Right atrium auricular region (tissue), 2 donors: Measurements from ENCODE around the gene ROR2. TPM values are rescaled to one million over a fixed set of nuclear protein-coding genes. Genes with fewer than 3 reads are reported as not detected.

Source experiments
- DNase-seq: peaks from one replicate; pipeline ENCODE4 v3.0.0-alpha.2; 2019; ENCODE audit warnings: low spot score
- H3K27ac ChIP-seq, 2 donors: fragments of 200-600 bp; sonication (generic); 1 replicate in 1 of 2; 2 replicates in 1 of 2; pipeline ENCODE4 v1.5.1; 2016 to 2019
- H3K27me3 ChIP-seq, 2 donors: fragments of 200-600 bp; sonication (generic); one replicate each; pipeline versions ENCODE4 v1.5.1 to v1.6.0; 2017 to 2019
- H3K36me3 ChIP-seq: fragments of 200-600 bp; sonication (generic); one replicate; pipeline ENCODE4 v1.5.1; 2016
- H3K4me1 ChIP-seq, 2 donors: fragments of 200-600 bp; sonication (generic); one replicate each; pipeline versions ENCODE4 v1.5.1 to v1.6.0; 2017 to 2019
- H3K4me3 ChIP-seq, 2 donors: fragments of 200-600 bp; sonication (generic); 1 replicate in 1 of 2; 2 replicates in 1 of 2; pipeline ENCODE4 v1.5.1; 2017 to 2019; ENCODE audit warnings: mild to moderate bottlenecking in 1 of 2, moderate library complexity in 1 of 2
- H3K9me3 ChIP-seq, 2 donors: fragments of 200-600 bp; sonication (generic); one replicate each; pipeline ENCODE4 v1.5.1; 2019
- total RNA-seq, 2 donors: library from RNA; depleted of rRNA; stranded (reverse); fragments of >200 nt; gene quantifications; one replicate each; pipeline ENCODE4 v1.1.0, GENCODE V29; 2016
- TF ChIP-seq, protein P1 (sequence below), 2 donors: fragments of 200-600 bp; sonication (generic); IDR thresholded peaks; one replicate each; pipeline ENCODE4 v1.5.1; 2019; ENCODE audit warnings: antibody characterized with exemption in 2 of 2

ROR2 gene
- total RNA-seq, 2 donors from 2014 or later: 21.8 to 28.5 TPM

DNA sequence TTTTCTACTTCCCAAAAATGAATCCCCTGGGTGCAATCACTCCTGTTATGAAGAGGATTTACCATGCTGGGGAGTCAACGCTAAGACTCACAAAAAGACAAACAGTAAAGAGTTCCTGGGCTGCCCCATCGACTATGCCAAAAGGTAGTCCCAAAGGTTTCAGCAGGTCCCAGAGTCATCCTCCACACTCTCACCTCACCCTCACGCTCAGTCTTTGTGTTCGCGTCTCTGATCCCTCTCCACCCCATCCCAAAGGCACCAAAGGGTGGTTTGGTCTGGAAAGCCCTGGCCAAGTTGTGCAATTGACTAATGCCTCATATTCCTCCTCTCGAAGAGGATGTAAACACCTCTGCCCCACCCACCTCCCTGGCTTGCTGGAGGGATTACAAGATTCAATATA lies 286.2 kb downstream of the ROR2 start:
- H3K27ac ChIP-seq: no peak overlapping the region
- DNase-seq: peak; percentile 21
- no peaks in the 10 kb centered on the region for H3K9me3 ChIP-seq
- TF ChIP-seq, protein P1, sequence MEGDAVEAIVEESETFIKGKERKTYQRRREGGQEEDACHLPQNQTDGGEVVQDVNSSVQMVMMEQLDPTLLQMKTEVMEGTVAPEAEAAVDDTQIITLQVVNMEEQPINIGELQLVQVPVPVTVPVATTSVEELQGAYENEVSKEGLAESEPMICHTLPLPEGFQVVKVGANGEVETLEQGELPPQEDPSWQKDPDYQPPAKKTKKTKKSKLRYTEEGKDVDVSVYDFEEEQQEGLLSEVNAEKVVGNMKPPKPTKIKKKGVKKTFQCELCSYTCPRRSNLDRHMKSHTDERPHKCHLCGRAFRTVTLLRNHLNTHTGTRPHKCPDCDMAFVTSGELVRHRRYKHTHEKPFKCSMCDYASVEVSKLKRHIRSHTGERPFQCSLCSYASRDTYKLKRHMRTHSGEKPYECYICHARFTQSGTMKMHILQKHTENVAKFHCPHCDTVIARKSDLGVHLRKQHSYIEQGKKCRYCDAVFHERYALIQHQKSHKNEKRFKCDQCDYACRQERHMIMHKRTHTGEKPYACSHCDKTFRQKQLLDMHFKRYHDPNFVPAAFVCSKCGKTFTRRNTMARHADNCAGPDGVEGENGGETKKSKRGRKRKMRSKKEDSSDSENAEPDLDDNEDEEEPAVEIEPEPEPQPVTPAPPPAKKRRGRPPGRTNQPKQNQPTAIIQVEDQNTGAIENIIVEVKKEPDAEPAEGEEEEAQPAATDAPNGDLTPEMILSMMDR (IDR thresholded peaks at IDR 0.05): no peak
- no peaks in the 10 kb centered on the region for H3K27me3 ChIP-seq
- no peak overlapping the region for H3K4me3 ChIP-seq
- H3K4me1 ChIP-seq: no peaks in the 10 kb centered on the region
- no peaks in the 10 kb centered on the region for H3K36me3 ChIP-seq

DNA sequence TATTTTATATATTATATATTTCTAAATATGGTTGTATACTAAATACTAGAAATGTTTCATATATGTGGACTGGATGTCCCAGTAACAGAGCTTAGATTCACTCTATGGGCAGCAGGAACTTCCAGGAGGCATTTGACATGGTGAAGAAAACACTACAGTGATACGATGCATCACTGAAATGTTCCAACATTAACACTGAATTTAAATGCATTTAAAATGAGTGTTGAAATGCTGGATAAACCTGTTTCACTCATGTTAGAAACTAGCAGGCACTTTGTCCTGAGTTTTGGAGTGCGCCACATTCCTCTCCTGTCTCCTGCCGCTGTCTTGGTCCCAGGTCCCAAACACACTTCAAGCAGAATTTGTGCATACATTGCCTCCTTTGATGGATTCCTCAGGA lies 288.6 kb downstream of the ROR2 start:
- Histone ChIP-seq H3K9me3 (no peaks in the 10 kb centered on the region), H3K36me3 (no peaks in the 10 kb centered on the region), H3K4me3 (no peak overlapping the region), H3K27me3 (no peaks in the 10 kb centered on the region), H3K27ac (no peak overlapping the region), H3K4me1 (no peaks in the 10 kb centered on the region)
- peak; percentile 5 for DNase-seq
- TF ChIP-seq, protein P1 (IDR thresholded peaks at IDR 0.05): no peak

DNA sequence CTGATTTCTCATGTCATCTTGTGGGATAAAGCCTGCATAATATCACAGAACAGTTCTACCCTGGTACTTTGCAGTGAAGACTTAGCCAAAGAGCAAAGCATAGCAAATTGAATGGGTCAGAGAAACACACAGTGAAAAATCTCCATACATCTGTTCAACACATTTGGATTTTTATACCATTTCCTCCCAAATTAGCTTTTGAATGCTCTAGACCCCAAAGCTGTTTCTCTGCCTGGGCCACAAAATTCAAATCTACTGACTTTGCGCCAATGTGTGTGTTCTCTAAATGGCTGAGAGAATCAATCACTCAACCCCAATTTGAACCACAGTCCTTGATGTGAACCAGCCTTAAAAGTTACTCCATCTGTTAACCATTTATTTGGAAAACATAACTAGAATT lies 289.5 kb downstream of the ROR2 start:
- Histone ChIP-seq H3K4me1 (no peaks in the 10 kb centered on the region), H3K36me3 (no peaks in the 10 kb centered on the region), H3K4me3 (no peak overlapping the region), H3K27me3 (no peaks in the 10 kb centered on the region), H3K9me3 (no peaks in the 10 kb centered on the region), H3K27ac (no peak overlapping the region)
- TF ChIP-seq, protein P1 (IDR thresholded peaks at IDR 0.05): no peak
- DNase-seq: no peak

DNA sequence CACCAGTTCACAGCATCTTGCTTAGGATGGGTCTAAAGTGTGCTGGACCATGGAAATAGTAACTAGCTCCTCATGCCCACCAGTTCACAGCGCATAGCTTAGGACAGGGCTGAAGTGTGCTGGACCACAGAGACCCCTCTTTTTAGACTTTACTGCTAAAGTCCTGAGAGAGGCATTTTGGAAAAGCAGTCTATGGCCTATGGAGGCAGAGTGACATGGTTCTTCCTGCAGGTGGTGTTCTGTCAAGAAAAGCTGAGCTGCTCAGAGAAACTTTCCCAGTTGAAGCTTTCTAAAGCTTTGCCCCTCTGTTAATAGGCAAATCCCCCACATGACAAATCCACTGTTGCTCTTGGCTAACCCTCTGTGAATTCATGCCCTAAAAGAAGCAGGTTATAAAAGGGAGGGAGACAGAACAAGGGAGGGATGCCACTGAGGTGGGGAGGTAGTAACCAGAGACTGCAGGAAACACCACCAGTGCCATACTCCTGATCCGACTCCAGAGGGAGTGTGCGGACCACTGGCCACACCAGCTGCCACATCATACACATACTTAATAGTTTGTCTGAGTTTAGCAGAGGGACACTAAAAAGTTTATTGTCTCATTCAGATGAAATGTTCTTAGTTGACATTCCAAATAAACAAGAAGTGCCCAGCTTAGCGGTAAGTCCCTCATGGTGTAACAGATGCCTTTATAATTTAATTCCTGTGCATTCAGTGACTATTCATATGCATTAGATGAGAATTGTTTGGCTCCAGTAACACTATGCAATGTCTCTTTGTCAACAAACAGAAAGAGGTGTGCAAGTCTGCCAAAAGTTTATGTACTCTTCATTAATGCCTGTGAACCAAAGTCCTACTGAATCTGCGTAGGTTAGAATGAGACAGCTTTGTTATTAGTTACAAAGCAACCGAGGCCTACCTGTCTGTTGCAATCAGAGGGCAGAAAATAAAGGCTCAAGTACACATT lies 290.2 kb downstream of the ROR2 start:
- TF ChIP-seq, protein P1 (IDR thresholded peaks at IDR 0.05): peak in 1 of 2 donors; percentile 52
- Histone ChIP-seq H3K27me3 (no peaks in the 10 kb centered on the region), H3K36me3 (no peaks in the 10 kb centered on the region), H3K27ac (no peak overlapping the region), H3K4me1 (no peaks in the 10 kb centered on the region), H3K4me3 (no peak overlapping the region), H3K9me3 (no peaks in the 10 kb centered on the region)
- peak; percentile 53 for DNase-seq

DNA sequence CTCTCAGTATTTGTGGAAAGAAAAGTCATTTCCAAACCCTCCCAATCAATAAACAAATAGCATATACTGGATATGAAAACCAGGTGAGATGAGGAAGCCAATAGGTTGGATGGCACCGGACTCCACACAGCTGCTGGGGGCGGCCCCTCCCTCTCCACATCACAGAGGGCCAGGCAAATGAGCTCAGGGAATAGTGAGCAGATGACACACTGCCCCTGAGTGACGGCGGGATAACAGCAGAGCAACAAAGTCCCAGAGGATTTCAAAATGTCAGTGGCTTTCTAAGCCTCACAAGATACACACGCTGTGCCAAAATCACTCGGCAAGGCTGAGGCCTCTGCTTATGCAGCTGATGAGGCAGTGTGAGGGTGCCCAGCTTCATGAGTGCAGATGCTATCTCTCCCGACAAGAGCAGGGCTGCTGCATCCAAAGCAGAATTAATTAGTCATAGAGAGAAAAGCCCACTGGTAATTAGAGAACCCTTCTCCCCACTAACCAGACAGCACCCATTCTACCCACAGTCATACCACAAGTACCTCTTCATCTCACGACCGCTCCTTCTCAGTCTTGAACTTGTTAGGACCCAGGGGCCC lies 291.4 kb downstream of the ROR2 start:
- TF ChIP-seq, protein P1 (IDR thresholded peaks at IDR 0.05): no peak
- Histone ChIP-seq H3K9me3 (no peaks in the 10 kb centered on the region), H3K27ac (no peak overlapping the region), H3K36me3 (no peaks in the 10 kb centered on the region), H3K27me3 (no peaks in the 10 kb centered on the region), H3K4me1 (no peaks in the 10 kb centered on the region), H3K4me3 (no peak overlapping the region)
- peak; percentile 21 for DNase-seq
